HepG2 (cell line): ENCODE results near the gene TM9SF2. TPM values are rescaled to one million over a fixed set of nuclear protein-coding genes. Genes with fewer than 3 reads are reported as not detected.
A peak's percentile ranks its signal among the peaks of the same experiment; 100 is the strongest.

Experiments used
- AHR ChIP-seq: IDR thresholded peaks from 2 replicates; pipeline ENCODE4 v1.6.1; 2018; ENCODE audit warnings: missing genetic modification reagents, missing compliant biosample characterization
- ELF4 ChIP-seq: sonication (generic); formaldehyde crosslinking; IDR thresholded peaks from 2 replicates; pipeline ENCODE4 v1.5.0; 2020; ENCODE audit warnings: missing genetic modification reagents, mild to moderate bottlenecking, moderate library complexity, borderline replicate concordance
- GABPA ChIP-seq, 2 experiments: IDR thresholded peaks; 2 replicates each; pipeline ENCODE4 v1.6.1; 2011 to 2016; ENCODE audit warnings: low read depth in 2 of 2, low read length in 1 of 2, missing biosample characterization in 1 of 2, missing genetic modification characterization in 1 of 2
- GABPB1 ChIP-seq: IDR thresholded peaks from 2 replicates; pipeline ENCODE4 v1.6.1; 2016; ENCODE audit warnings: mild to moderate bottlenecking, missing genetic modification reagents, moderate library complexity, missing compliant biosample characterization
- MIER2 ChIP-seq: IDR thresholded peaks from 2 replicates; pipeline ENCODE4 v1.6.1; 2016; ENCODE audit warnings: missing biosample characterization, missing genetic modification reagents
- PHB2 ChIP-seq: fragments of 450-650 bp; IDR thresholded peaks from 2 replicates; pipeline ENCODE4 v1.6.1; 2018; ENCODE audit not compliant: partially characterized antibody
- RARG ChIP-seq: sonication (generic); formaldehyde crosslinking; IDR thresholded peaks from 2 replicates; pipeline ENCODE4 v1.4.0; 2020; ENCODE audit warnings: low read depth, mild to moderate bottlenecking, missing genetic modification reagents
- RBAK ChIP-seq: sonication (generic); formaldehyde crosslinking; IDR thresholded peaks from 2 replicates; pipeline ENCODE4 v1.5.1; 2020; ENCODE audit warnings: mild to moderate bottlenecking, missing genetic modification reagents
- RBM22 ChIP-seq: fragments of 200-400 bp; formaldehyde crosslinking; optimal IDR thresholded peaks from 2 replicates; pipeline ENCODE3; 2017; ENCODE audit warnings: mild to moderate bottlenecking, low read length, moderate library complexity
- RNF2 ChIP-seq: fragments of 450-650 bp; conservative IDR thresholded peaks from 2 replicates; pipeline ENCODE4 v1.6.1; 2016; ENCODE audit warnings: low read depth
- SAP130 ChIP-seq: IDR thresholded peaks from 2 replicates; pipeline ENCODE4 v1.6.1; 2016; ENCODE audit warnings: low read depth
- SOX6 ChIP-seq, 2 experiments: fragments of 450-650 bp in 1 of 2; sonication (generic) in 1 of 2; formaldehyde crosslinking in 1 of 2; IDR thresholded peaks; 2 replicates each; pipeline versions ENCODE4 v1.4.0 to v1.6.1; 2017 to 2020; ENCODE audit warnings: antibody characterized with exemption in 1 of 2, mild to moderate bottlenecking in 1 of 2, missing genetic modification reagents in 1 of 2
- TOPORS ChIP-seq: sonication (generic); formaldehyde crosslinking; IDR thresholded peaks from 2 replicates; pipeline ENCODE4 v1.8.0; 2023; ENCODE audit warnings: mild to moderate bottlenecking, missing genetic modification reagents
- ZFP1 ChIP-seq: IDR thresholded peaks from 2 replicates; pipeline ENCODE4 v1.6.1; 2016
- ZNF121 ChIP-seq: sonication (generic); formaldehyde crosslinking; IDR thresholded peaks from 2 replicates; pipeline ENCODE4 v1.5.0; 2020; ENCODE audit warnings: mild to moderate bottlenecking, missing genetic modification reagents
- ZNF451 ChIP-seq: sonication (generic); formaldehyde crosslinking; IDR thresholded peaks from 2 replicates; pipeline ENCODE4 v1.5.0; 2020; ENCODE audit warnings: mild to moderate bottlenecking, missing genetic modification reagents
- polyA plus RNA-seq, 8 experiments: library from polyadenylated mRNA; depleted of rRNA in 3 of 8; stranded (reverse) in 7 of 8; unstranded in 1 of 8; fragments of >200 nt; fragmentation: Illumina TruSeq in 4 of 8; extraction: Trizol in 4 of 8; gene quantifications; 2 replicates each; pipeline versions ENCODE4 v1.2.1 to v1.2.3, GENCODE V29; 2011 to 2016; ENCODE audit warnings: low read depth in 4 of 8, missing spikeins in 1 of 8, mixed read lengths in 1 of 8; ENCODE audit not compliant: insufficient read depth in 1 of 8
- total RNA-seq, 5 experiments: library from RNA; depleted of rRNA; stranded (reverse); fragments of >200 nt; fragmentation: Illumina TruSeq; extraction: Trizol; gene quantifications; 2 replicates each; pipeline ENCODE4 v1.2.3, GENCODE V29; 2016; ENCODE audit warnings: low read depth in 1 of 5
- TF ChIP-seq, protein P1 (sequence below), 2 experiments: IDR thresholded peaks; 2 replicates each; pipeline ENCODE4 v1.6.1; 2011 to 2012; ENCODE audit warnings: low read length in 2 of 2, borderline replicate concordance in 1 of 2, low read depth in 1 of 2, mild to moderate bottlenecking in 1 of 2, moderate library complexity in 1 of 2
- TF ChIP-seq, protein P2 (sequence below): sonication (generic); formaldehyde crosslinking; IDR thresholded peaks from 2 replicates; pipeline ENCODE4 v1.5.1; 2020; ENCODE audit warnings: mild to moderate bottlenecking, missing genetic modification reagents, moderate library complexity
- TF ChIP-seq, protein P3 (sequence below): conservative IDR thresholded peaks from 2 replicates; pipeline ENCODE4 v1.6.1; 2018; ENCODE audit warnings: missing genetic modification reagents

Gene TM9SF2
- total and polyA plus RNA-seq, 2 of the 13 experiments (the other 11 are each of a cell fraction or from before 2014, with no cell fraction given): 94.1 to 123 TPM

DNA sequence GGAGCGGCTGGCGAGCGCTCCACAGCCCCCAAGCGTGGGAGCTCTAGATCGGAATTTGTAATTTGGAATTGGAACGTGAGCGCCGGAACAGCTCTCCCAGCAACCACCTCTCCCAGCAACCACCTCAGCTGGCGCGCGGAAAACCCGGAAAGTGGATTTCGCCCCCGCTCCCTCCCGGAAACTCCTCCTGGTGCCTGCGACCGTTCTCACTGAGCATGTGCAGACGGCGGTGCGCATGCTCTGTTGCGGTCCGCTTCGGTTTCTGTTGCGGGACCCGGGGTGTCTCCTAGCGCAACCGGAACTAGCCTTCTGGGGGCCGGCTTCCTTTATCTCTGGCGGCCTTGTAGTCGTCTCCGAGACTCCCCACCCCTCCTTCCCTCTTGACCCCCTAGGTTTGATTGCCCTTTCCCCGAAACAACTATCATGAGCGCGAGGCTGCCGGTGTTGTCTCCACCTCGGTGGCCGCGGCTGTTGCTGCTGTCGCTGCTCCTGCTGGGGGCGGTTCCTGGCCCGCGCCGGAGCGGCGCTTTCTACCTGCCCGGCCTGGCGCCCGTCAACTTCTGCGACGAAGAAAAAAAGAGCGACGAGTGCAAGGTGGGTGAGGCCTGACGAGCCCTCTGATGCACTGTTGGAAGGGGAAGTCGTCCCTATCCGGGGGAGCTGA lies at the start of gene TM9SF2 (continued):
- TF ChIP-seq, protein P1, sequence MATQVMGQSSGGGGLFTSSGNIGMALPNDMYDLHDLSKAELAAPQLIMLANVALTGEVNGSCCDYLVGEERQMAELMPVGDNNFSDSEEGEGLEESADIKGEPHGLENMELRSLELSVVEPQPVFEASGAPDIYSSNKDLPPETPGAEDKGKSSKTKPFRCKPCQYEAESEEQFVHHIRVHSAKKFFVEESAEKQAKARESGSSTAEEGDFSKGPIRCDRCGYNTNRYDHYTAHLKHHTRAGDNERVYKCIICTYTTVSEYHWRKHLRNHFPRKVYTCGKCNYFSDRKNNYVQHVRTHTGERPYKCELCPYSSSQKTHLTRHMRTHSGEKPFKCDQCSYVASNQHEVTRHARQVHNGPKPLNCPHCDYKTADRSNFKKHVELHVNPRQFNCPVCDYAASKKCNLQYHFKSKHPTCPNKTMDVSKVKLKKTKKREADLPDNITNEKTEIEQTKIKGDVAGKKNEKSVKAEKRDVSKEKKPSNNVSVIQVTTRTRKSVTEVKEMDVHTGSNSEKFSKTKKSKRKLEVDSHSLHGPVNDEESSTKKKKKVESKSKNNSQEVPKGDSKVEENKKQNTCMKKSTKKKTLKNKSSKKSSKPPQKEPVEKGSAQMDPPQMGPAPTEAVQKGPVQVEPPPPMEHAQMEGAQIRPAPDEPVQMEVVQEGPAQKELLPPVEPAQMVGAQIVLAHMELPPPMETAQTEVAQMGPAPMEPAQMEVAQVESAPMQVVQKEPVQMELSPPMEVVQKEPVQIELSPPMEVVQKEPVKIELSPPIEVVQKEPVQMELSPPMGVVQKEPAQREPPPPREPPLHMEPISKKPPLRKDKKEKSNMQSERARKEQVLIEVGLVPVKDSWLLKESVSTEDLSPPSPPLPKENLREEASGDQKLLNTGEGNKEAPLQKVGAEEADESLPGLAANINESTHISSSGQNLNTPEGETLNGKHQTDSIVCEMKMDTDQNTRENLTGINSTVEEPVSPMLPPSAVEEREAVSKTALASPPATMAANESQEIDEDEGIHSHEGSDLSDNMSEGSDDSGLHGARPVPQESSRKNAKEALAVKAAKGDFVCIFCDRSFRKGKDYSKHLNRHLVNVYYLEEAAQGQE (IDR thresholded peaks at IDR 0.05; ENCODE audit: borderline replicate concordance in 1 of 2, low read depth in 1 of 2, low read length in 2 of 2): peak in 1 of 2 experiments; percentile 52; a peak in 1 of 4 replicates
- TF ChIP-seq RARG (no peak), GABPB1 (CRISPR knock-in tag) (peak; percentile 95), ZNF451 (CRISPR knock-in tag) (no peak; the same call in 1 of the 2 replicates), RBM22 (no peak), RBAK (CRISPR knock-in tag) (no peak; the same call in 1 of the 2 replicates), SAP130 (CRISPR knock-in tag) (peak; percentile 95), ELF4 (CRISPR knock-in tag) (peak; percentile 82; the same call in 1 of the 2 replicates), ZNF121 (no peak), PHB2 (no peak), MIER2 (CRISPR knock-in tag) (no peak), AHR (no peak), RNF2 (no peak), SOX6 (IDR thresholded peaks at IDR 0.05) (no peak), SOX6 (CRISPR knock-in tag; IDR thresholded peaks at IDR 0.05) (peak; percentile 59; the same call in 1 of the 2 replicates), GABPA (IDR thresholded peaks at IDR 0.05; ENCODE audit: low read depth, low read length) (peak; percentile 72), GABPA (CRISPR knock-in tag; IDR thresholded peaks at IDR 0.05; ENCODE audit: low read depth) (peak; percentile 92), ZFP1 (no peak), TOPORS (CRISPR knock-in tag) (no peak)
- TF ChIP-seq, protein P2, sequence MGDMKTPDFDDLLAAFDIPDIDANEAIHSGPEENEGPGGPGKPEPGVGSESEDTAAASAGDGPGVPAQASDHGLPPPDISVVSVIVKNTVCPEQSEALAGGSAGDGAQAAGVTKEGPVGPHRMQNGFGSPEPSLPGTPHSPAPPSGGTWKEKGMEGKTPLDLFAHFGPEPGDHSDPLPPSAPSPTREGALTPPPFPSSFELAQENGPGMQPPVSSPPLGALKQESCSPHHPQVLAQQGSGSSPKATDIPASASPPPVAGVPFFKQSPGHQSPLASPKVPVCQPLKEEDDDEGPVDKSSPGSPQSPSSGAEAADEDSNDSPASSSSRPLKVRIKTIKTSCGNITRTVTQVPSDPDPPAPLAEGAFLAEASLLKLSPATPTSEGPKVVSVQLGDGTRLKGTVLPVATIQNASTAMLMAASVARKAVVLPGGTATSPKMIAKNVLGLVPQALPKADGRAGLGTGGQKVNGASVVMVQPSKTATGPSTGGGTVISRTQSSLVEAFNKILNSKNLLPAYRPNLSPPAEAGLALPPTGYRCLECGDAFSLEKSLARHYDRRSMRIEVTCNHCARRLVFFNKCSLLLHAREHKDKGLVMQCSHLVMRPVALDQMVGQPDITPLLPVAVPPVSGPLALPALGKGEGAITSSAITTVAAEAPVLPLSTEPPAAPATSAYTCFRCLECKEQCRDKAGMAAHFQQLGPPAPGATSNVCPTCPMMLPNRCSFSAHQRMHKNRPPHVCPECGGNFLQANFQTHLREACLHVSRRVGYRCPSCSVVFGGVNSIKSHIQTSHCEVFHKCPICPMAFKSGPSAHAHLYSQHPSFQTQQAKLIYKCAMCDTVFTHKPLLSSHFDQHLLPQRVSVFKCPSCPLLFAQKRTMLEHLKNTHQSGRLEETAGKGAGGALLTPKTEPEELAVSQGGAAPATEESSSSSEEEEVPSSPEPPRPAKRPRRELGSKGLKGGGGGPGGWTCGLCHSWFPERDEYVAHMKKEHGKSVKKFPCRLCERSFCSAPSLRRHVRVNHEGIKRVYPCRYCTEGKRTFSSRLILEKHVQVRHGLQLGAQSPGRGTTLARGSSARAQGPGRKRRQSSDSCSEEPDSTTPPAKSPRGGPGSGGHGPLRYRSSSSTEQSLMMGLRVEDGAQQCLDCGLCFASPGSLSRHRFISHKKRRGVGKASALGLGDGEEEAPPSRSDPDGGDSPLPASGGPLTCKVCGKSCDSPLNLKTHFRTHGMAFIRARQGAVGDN: peak; percentile 77
- TF ChIP-seq, protein P3, sequence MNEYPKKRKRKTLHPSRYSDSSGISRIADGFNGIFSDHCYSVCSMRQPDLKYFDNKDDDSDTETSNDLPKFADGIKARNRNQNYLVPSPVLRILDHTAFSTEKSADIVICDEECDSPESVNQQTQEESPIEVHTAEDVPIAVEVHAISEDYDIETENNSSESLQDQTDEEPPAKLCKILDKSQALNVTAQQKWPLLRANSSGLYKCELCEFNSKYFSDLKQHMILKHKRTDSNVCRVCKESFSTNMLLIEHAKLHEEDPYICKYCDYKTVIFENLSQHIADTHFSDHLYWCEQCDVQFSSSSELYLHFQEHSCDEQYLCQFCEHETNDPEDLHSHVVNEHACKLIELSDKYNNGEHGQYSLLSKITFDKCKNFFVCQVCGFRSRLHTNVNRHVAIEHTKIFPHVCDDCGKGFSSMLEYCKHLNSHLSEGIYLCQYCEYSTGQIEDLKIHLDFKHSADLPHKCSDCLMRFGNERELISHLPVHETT (CRISPR knock-in tag): peak; percentile 60; the same call in 1 of the 2 replicates
